Mucosa of descending colon (tissue), 3 donors: ENCODE results near the gene CHIT1. TPM values are rescaled to one million over a fixed set of nuclear protein-coding genes. Genes with fewer than 3 reads are reported as not detected.

Source experiments
- ATAC-seq: fragments of 200-7000 bp; cut with Tn5 transposase; one replicate; pipeline ENCODE4 v1.9.1; 2020; ENCODE audit warnings: mild to moderate bottlenecking, moderate library complexity
- DNase-seq, 3 donors: peaks; one replicate each; pipeline ENCODE4 v3.0.0-alpha.2; 2020
- H3K36me3 ChIP-seq: fragments of 200-600 bp; one replicate; pipeline ENCODE4 v1.8.0; 2021; ENCODE audit warnings: low read depth, mild to moderate bottlenecking
- H3K4me1 ChIP-seq: fragments of 200-600 bp; one replicate; pipeline ENCODE4 v1.8.0; 2021; ENCODE audit warnings: low read depth, mild to moderate bottlenecking
- H3K4me3 ChIP-seq: fragments of 200-600 bp; one replicate; pipeline ENCODE4 v1.8.0; 2021; ENCODE audit warnings: mild to moderate bottlenecking
- H3K9me3 ChIP-seq: fragments of 200-600 bp; one replicate; pipeline ENCODE4 v1.8.0; 2021; ENCODE audit warnings: mild to moderate bottlenecking
- intact Hi-C, 2 donors: fragments of 100-400 bp; cut with DNase I in 1 of 2; cut with micrococcal nuclease in 1 of 2; formaldehyde crosslinking; loops; one replicate each; pipeline versions ENCODE4 v1.11.0 to v1.11.1; 2022; cut with DNase I, micrococcal nuclease
- total RNA-seq, 3 donors: library from RNA; stranded (reverse); fragmentation: NEBNext Ultra II Directional in 2 of 3; extraction: Animal tissue kit (Norgen Biotek cat#: 25700) in 2 of 3; gene quantifications; one replicate each; pipeline versions ENCODE4 v1.2.1 to v1.2.4, GENCODE V29; 2021 to 2023
- TF ChIP-seq, protein P1 (sequence below): fragments of 200-600 bp; IDR thresholded peaks from one replicate; pipeline ENCODE4 v1.8.0; 2022; ENCODE audit warnings: antibody characterized with exemption, mild to moderate bottlenecking
- donor health status: DM: no; HTN: no; CAD: no; lungs with moderate emphysema.
- donor health status: DM: no; HTN: no; CAD: no.
- donor health status: DM: no; HTN: yes; CAD: no.

CHIT1 gene
- total RNA-seq, 3 donors from 2014 or later: 0.13 to 0.96 TPM; not detected in 1

DNA sequence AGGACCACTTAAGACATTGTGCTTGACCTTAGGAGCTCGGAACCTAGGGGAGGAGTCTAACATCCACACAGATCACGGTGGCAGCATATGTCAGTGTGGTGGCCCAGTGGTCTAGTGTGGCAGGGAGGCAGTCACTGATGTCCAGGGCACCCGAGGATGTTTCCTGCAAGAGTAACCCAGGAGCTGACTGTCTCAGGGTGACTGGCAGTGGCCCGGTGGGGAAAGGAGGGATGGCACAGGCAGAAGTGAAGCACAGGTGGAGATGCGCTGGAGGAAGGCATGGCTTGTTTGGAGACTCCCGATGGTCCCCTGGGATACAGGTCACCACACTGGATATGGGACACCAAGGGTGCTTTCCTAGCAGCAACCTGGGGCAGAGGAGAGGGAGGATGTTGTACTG lies 16.3 kb downstream of the CHIT1 start:
- Histone ChIP-seq H3K4me1 (no peaks in the 10 kb centered on the region), H3K36me3 (no peaks in the 10 kb centered on the region), H3K4me3 (no peak overlapping the region), H3K9me3 (no peaks in the 10 kb centered on the region)
- TF ChIP-seq, protein P1, sequence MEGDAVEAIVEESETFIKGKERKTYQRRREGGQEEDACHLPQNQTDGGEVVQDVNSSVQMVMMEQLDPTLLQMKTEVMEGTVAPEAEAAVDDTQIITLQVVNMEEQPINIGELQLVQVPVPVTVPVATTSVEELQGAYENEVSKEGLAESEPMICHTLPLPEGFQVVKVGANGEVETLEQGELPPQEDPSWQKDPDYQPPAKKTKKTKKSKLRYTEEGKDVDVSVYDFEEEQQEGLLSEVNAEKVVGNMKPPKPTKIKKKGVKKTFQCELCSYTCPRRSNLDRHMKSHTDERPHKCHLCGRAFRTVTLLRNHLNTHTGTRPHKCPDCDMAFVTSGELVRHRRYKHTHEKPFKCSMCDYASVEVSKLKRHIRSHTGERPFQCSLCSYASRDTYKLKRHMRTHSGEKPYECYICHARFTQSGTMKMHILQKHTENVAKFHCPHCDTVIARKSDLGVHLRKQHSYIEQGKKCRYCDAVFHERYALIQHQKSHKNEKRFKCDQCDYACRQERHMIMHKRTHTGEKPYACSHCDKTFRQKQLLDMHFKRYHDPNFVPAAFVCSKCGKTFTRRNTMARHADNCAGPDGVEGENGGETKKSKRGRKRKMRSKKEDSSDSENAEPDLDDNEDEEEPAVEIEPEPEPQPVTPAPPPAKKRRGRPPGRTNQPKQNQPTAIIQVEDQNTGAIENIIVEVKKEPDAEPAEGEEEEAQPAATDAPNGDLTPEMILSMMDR: no peak
- no peak for DNase-seq
- no peak for ATAC-seq
- intact Hi-C loops: no loop called here

DNA sequence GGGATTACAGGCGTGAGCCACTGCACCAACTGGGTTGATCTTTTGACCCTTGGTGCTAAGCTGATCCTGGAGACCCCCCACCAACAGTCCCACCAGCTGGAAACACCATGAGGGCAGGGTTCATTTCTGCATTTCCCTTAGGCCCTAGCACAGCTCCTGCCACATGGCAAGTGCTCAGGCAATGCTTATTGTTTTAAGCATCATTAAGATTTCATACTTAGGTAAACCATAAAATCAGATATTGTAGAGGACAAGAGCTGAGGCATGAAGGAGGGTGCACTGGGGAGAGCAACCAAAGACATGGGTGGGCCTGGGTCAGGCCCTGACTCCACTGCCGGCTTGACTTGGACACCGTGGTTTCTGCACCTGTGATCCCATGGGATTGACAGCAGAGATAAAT lies 17.7 kb downstream of the CHIT1 start:
- intact Hi-C loops: no loop called here
- Histone ChIP-seq H3K4me3 (no peak overlapping the region), H3K36me3 (no peaks in the 10 kb centered on the region), H3K4me1 (no peaks in the 10 kb centered on the region), H3K9me3 (no peaks in the 10 kb centered on the region)
- TF ChIP-seq, protein P1: no peak
- ATAC-seq: no peak
- no peak for DNase-seq

DNA sequence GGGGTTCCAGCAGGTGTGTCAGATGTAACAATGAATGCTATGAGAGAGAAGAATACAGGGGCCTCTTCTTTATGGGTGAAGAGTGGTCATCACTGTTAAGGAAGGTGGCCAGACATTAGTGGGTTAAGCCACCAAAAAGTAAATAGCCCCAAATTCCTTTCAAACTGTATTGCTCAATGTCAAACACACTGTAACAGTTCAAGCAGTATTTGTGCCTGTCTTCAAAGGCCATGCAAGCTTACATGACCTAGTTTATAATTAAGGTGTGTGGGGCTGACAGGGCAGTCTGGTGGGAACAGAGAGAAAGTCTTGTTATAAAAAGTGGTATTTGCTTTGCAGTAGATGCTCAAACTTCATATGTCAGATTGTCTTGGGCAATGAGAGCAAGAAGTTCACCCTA lies 18.5 kb downstream of the CHIT1 start:
- no peaks in the 10 kb centered on the region for H3K4me1 ChIP-seq
- no peaks in the 10 kb centered on the region for H3K9me3 ChIP-seq
- H3K36me3 ChIP-seq: no peaks in the 10 kb centered on the region
- intact Hi-C loops: no loop called here
- no peak overlapping the region for H3K4me3 ChIP-seq
- ATAC-seq (no peak), DNase-seq (no peak)
- TF ChIP-seq, protein P1: no peak

DNA sequence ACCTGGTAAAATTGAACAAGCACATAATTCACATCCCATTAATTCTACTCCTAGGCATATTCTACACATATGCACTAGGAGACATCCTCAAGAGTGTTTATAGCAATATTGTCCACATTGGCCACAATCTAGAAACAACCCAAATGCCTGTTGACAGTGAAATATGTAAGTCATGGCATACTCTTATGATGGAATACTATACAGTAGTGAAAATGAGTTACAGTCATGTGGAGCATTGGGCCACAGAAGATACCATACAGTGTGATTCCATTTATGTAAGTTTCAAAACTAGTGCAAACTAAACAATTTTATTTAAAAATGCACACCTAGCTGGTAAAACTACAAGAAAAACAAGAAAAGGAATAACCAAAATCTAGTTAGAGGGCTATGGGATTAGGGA lies 19.1 kb downstream of the CHIT1 start:
- Histone ChIP-seq H3K4me1 (no peaks in the 10 kb centered on the region), H3K36me3 (no peaks in the 10 kb centered on the region), H3K4me3 (no peak overlapping the region), H3K9me3 (no peaks in the 10 kb centered on the region)
- no peak for DNase-seq
- TF ChIP-seq, protein P1: no peak
- intact Hi-C loops: no loop called here
- no peak for ATAC-seq

DNA sequence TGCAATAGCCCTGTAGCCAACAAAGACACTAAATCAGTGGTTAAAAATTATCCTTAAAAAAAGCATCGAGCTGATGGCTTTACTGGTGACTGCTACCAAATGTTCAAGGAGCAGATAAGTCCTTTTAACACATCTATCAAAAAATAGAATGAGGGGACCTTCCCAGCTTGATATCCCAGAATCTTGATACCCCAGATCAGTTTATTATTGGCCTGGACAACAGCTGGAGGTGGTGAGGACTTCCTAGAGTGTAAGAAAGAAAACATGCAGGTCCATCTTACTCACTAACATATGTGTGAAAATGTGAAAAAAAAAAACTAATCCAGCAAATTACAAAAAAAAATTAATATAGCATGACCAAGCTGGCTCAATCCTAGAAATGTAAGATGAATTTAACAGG lies 21.3 kb downstream of the CHIT1 start:
- H3K9me3 ChIP-seq: no peaks in the 10 kb centered on the region
- ATAC-seq (no peak), DNase-seq (no peak)
- no peaks in the 10 kb centered on the region for H3K36me3 ChIP-seq
- TF ChIP-seq, protein P1: no peak
- intact Hi-C loops: no loop called here
- no peaks in the 10 kb centered on the region for H3K4me1 ChIP-seq
- H3K4me3 ChIP-seq: no peak overlapping the region

DNA sequence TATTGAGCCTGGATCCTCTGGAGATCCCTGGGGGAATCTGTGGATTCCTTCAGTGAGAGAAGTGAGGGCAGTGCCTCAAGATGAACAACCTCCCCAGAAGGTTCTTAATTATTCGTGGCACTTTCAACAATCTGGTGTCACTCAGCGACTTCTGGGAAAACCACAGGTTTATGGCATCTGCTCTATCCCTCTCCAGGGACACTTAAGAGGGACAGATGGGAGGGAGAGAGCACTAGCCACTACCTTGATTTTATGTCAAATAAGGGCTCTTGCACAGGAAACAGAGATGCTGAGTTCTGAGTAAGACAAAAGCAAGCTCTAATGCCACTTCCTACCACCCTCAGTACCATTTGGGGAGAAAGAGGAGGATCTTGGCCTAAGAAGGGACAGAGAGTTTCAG lies 21.7 kb downstream of the CHIT1 start:
- Histone ChIP-seq H3K9me3 (no peaks in the 10 kb centered on the region), H3K36me3 (no peaks in the 10 kb centered on the region), H3K4me1 (no peaks in the 10 kb centered on the region), H3K4me3 (no peak overlapping the region)
- TF ChIP-seq, protein P1: no peak
- intact Hi-C loops: no loop called here
- DNase-seq: no peak
- no peak for ATAC-seq
